Lung (tissue), 12 donors: ENCODE results near the gene OTUD1. TPM values are rescaled to one million over a fixed set of nuclear protein-coding genes. Genes with fewer than 3 reads are reported as not detected.

Experiments
- ATAC-seq: fragments of 200-7000 bp; cut with Tn5 transposase; one replicate; pipeline ENCODE4 v1.9.1; 2020; ENCODE audit warnings: moderate number of reproducible peaks; ENCODE audit not compliant: insufficient read depth, low FRiP score
- DNase-seq, 3 donors: peaks; one replicate each; pipeline ENCODE4 v3.0.0-alpha.2; 2013 to 2017
- H3K27ac ChIP-seq, 2 donors: one replicate each; pipeline ENCODE4 v1.5.1; 2013; ENCODE audit warnings: mild to moderate bottlenecking in 2 of 2, moderate library complexity in 2 of 2, control low read depth in 1 of 2, inconsistent platforms in 1 of 2, low read depth in 1 of 2, low read length in 1 of 2
- H3K27me3 ChIP-seq, 3 donors: one replicate each; pipeline ENCODE4 v1.5.1; 2013; ENCODE audit warnings: low read length in 2 of 3; ENCODE audit not compliant: control insufficient read depth in 3 of 3, insufficient read depth in 3 of 3
- H3K36me3 ChIP-seq, 4 donors: one replicate each; pipeline ENCODE4 v1.5.1; 2013; ENCODE audit warnings: low read length in 4 of 4, mild to moderate bottlenecking in 1 of 4, moderate library complexity in 1 of 4; ENCODE audit not compliant: control insufficient read depth in 4 of 4, insufficient read depth in 4 of 4
- H3K4me1 ChIP-seq, 5 donors: one replicate each; pipeline ENCODE4 v1.5.1; 2013; ENCODE audit warnings: low read length in 5 of 5, mild to moderate bottlenecking in 2 of 5, moderate library complexity in 1 of 5; ENCODE audit not compliant: control insufficient read depth in 5 of 5, insufficient read depth in 5 of 5
- H3K4me3 ChIP-seq: one replicate; pipeline ENCODE4 v1.5.1; 2013; ENCODE audit warnings: mild to moderate bottlenecking, control low read depth, moderate library complexity
- H3K9ac ChIP-seq, 2 donors: one replicate each; pipeline ENCODE4 v1.5.1; 2013; ENCODE audit warnings: low read length in 2 of 2, control low read depth in 1 of 2; ENCODE audit not compliant: insufficient read depth in 1 of 2
- H3K9me3 ChIP-seq, 4 donors: one replicate each; pipeline ENCODE4 v1.5.1; 2013; ENCODE audit warnings: low read length in 3 of 4, mild to moderate bottlenecking in 1 of 4, moderate library complexity in 1 of 4; ENCODE audit not compliant: control insufficient read depth in 4 of 4, insufficient read depth in 3 of 4
- CTCF ChIP-seq: IDR thresholded peaks from 2 replicates; pipeline ENCODE4 v1.5.1; 2012; ENCODE audit warnings: mild to moderate bottlenecking; ENCODE audit errors: control extremely low read depth, extremely low read depth
- WGBS, 2 donors: extraction: QIAGEN DNeasy Blood & Tissue Kit; methylation state at CpG; one replicate each; pipeline ENCODE4 v1.1.7; 2013; 5-methylcytosine and 5-hydroxymethylcytosine counted together
- polyA plus RNA-seq, 2 donors: library from polyadenylated mRNA; stranded (reverse); fragments of 200-250 nt; gene quantifications; one replicate each; pipeline ENCODE4 v1.2.1, GENCODE V29; 2013
- total RNA-seq, 2 donors: library from RNA; depleted of rRNA in 1 of 2; stranded (reverse); fragments of >200 nt in 1 of 2; gene quantifications; one replicate each; pipeline ENCODE4 v1.2.1, GENCODE V29; 2014 to 2021
- donor health status: control.
- donor health status: control.
- donor health status: Bipolar disorder and iron deficiency.
- donor health status: healthy.
- donor health status: DM: yes; HTN: yes; CAD: no.

Gene OTUD1
- total and polyA plus RNA-seq, 4 donors: 10.3 to 24.9 (median 18.2) TPM

GRCh38 chr10:23402856-23403255 lies 36.0 kb upstream of the OTUD1 start:
- no peaks in the 10 kb centered on the region for H3K36me3 ChIP-seq
- H3K27me3 ChIP-seq: no peaks in the 10 kb centered on the region
- TF ChIP-seq CTCF: no peak
- no peak for DNase-seq
- H3K4me1 ChIP-seq: peaks cover 0 to 3% (median 0%) of the 10 kb centered on the region in 5 donors
- ATAC-seq: no peak
- H3K4me3 ChIP-seq: no peak overlapping the region
- 85 to 90% methylated on average over 2 of the region's 2 CpGs for WGBS, 2 donors
- H3K9me3 ChIP-seq: no peaks in the 10 kb centered on the region
- no peak overlapping the region for H3K9ac ChIP-seq
- peak overlapping the region in 1 of 2 donors; percentile 73 for H3K27ac ChIP-seq

- Histone ChIP-seq H3K27ac (peak overlapping the region in 1 of 2 donors; percentile 28), H3K4me3 (no peak overlapping the region), H3K9me3 (no peaks in the 10 kb centered on the region), H3K9ac (no peak overlapping the region), H3K27me3 (no peaks in the 10 kb centered on the region), H3K36me3 (no peaks in the 10 kb centered on the region), H3K4me1 (peaks cover 0 to 3% (median 3%) of the 10 kb centered on the region in 5 donors)
- no peak for TF ChIP-seq CTCF
- ATAC-seq (no peak), DNase-seq (peak in 1 of 3 donors; percentile 4)
- WGBS, 2 donors: 74 to 76% methylated on average over 1 of the region's 1 CpG
Observed at GRCh38 chr10:23403278-23403677, 35.6 kb upstream of the OTUD1 start.

- no peak for ATAC-seq
- no peak for TF ChIP-seq CTCF
- H3K4me1 ChIP-seq: peaks cover 0 to 7% (median 3%) of the 10 kb centered on the region in 5 donors
- DNase-seq: no peak
- WGBS, 2 donors: 82 to 85% methylated on average over 3 of the region's 3 CpGs
- peak overlapping the region in 1 of 2 donors; percentile 28 for H3K27ac ChIP-seq
- H3K9ac ChIP-seq: no peak overlapping the region
- no peaks in the 10 kb centered on the region for H3K27me3 ChIP-seq
- H3K36me3 ChIP-seq: no peaks in the 10 kb centered on the region
- H3K4me3 ChIP-seq: no peak overlapping the region
- H3K9me3 ChIP-seq: no peaks in the 10 kb centered on the region
Observed at GRCh38 chr10:23403719-23404118, 35.2 kb upstream of the OTUD1 start.

- Histone ChIP-seq H3K4me3 (no peak overlapping the region), H3K4me1 (peaks cover 0 to 15% (median 3%) of the 10 kb centered on the region in 5 donors), H3K27me3 (no peaks in the 10 kb centered on the region), H3K36me3 (no peaks in the 10 kb centered on the region), H3K27ac (no peak overlapping the region), H3K9ac (no peak overlapping the region), H3K9me3 (no peaks in the 10 kb centered on the region)
- ATAC-seq: no peak
- DNase-seq: peak in 1 of 3 donors; percentile 11
- WGBS, 2 donors: 93 to 97% methylated on average over 5 of the region's 5 CpGs
- TF ChIP-seq CTCF: no peak
Observed at GRCh38 chr10:23404461-23404980, 34.4 kb upstream of the OTUD1 start.
